Right lobe of liver (tissue), 4 donors: ENCODE measurements around the gene EMILIN3.

ENCODE experiments used
- POLR2A ChIP-seq: fragments of 450-650 bp; IDR thresholded peaks from one replicate; pipeline ENCODE4 v1.6.1; 2017; ENCODE audit warnings: antibody characterized with exemption, mild to moderate bottlenecking
- TF ChIP-seq, protein P1 (sequence below), 4 donors: fragments of 200-600 bp in 3 of 4; fragments of 450-650 bp in 1 of 4; IDR thresholded peaks; one replicate each; pipeline versions ENCODE4 v1.5.1 to v1.8.0; 2016 to 2022; ENCODE audit warnings: antibody characterized with exemption in 4 of 4, mild to moderate bottlenecking in 2 of 4
- donor health status: DM: no; HTN: no; CAD: no.
- donor health status: DM: no; HTN: no; CAD: no.
- donor health status: DM: no; HTN: yes; CAD: no.

DNA sequence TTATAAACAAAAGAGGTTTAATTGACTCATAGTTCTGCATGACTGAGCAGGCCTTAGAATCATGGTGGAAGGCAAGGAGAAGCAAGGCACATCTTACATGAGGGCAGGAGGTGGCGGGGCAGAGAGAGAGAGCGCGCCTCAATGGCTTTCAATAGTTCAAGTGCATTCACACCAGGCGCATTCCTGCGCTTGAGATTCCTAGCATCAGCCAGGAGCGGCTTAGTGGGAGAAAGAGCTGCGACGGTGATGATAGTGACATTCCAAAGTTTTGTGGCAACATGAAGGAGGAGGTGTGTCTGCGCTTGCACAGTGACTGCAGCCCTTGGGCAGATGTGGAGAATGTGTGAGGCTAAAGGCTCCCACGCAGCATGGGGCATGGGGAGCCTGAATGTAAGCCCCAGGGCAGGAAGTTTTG lies 25.0 kb upstream of the EMILIN3 start:
- TF ChIP-seq, protein P1, sequence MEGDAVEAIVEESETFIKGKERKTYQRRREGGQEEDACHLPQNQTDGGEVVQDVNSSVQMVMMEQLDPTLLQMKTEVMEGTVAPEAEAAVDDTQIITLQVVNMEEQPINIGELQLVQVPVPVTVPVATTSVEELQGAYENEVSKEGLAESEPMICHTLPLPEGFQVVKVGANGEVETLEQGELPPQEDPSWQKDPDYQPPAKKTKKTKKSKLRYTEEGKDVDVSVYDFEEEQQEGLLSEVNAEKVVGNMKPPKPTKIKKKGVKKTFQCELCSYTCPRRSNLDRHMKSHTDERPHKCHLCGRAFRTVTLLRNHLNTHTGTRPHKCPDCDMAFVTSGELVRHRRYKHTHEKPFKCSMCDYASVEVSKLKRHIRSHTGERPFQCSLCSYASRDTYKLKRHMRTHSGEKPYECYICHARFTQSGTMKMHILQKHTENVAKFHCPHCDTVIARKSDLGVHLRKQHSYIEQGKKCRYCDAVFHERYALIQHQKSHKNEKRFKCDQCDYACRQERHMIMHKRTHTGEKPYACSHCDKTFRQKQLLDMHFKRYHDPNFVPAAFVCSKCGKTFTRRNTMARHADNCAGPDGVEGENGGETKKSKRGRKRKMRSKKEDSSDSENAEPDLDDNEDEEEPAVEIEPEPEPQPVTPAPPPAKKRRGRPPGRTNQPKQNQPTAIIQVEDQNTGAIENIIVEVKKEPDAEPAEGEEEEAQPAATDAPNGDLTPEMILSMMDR (IDR thresholded peaks at IDR 0.05), result no peak
- TF ChIP-seq POLR2A, result no peak
